Ishikawa (cell line): ENCODE measurements around the gene SPOP.

Source experiments
- CEBPB ChIP-seq: IDR thresholded peaks from 2 replicates; pipeline ENCODE4 v1.6.1; 2012
- CREB1 ChIP-seq: IDR thresholded peaks from 2 replicates; pipeline ENCODE4 v1.6.1; 2012; ENCODE audit warnings: low read depth
- EGR1 ChIP-seq: IDR thresholded peaks from 2 replicates; pipeline ENCODE4 v1.6.1; 2012
- EP300 ChIP-seq: IDR thresholded peaks from 2 replicates; pipeline ENCODE4 v1.6.1; 2012; ENCODE audit warnings: borderline replicate concordance
- FOXM1 ChIP-seq: IDR thresholded peaks from 2 replicates; pipeline ENCODE4 v1.6.1; 2012; ENCODE audit warnings: low read depth, borderline replicate concordance
- MAX ChIP-seq: IDR thresholded peaks from 2 replicates; pipeline ENCODE4 v1.6.1; 2012
- NFIC ChIP-seq: IDR thresholded peaks from 2 replicates; pipeline ENCODE4 v1.6.1; 2012
- RAD21 ChIP-seq: IDR thresholded peaks from 2 replicates; pipeline ENCODE4 v1.6.1; 2012; ENCODE audit warnings: low read depth
- REST ChIP-seq: IDR thresholded peaks from 2 replicates; pipeline ENCODE4 v1.6.1; 2012; ENCODE audit warnings: low read depth, mild to moderate bottlenecking
- TAF1 ChIP-seq: IDR thresholded peaks from 2 replicates; pipeline ENCODE4 v1.6.1; 2012; ENCODE audit warnings: low read depth, mild to moderate bottlenecking
- TCF12 ChIP-seq: IDR thresholded peaks from 2 replicates; pipeline ENCODE4 v1.6.1; 2012; ENCODE audit warnings: low read depth
- TEAD4 ChIP-seq: IDR thresholded peaks from 2 replicates; pipeline ENCODE4 v1.6.1; 2012
- USF1 ChIP-seq: IDR thresholded peaks from 2 replicates; pipeline ENCODE4 v1.6.1; 2012
- YY1 ChIP-seq: IDR thresholded peaks from 2 replicates; pipeline ENCODE4 v1.6.1; 2012; ENCODE audit warnings: low read depth
- ZBTB7A ChIP-seq: IDR thresholded peaks from 2 replicates; pipeline ENCODE4 v1.6.1; 2012; ENCODE audit warnings: low read depth

SPOP gene

GRCh38 chr17:49572806-49573420 is 105.0 kb downstream of the SPOP start:
- TF ChIP-seq REST (no peak), TCF12 (no peak), ZBTB7A (no peak), TAF1 (no peak), CREB1 (no peak), TEAD4 (no peak), FOXM1 (no peak), RAD21 (no peak), YY1 (no peak), EP300 (no peak), USF1 (no peak), CEBPB (no peak), EGR1 (no peak), NFIC (no peak), MAX (no peak)

GRCh38 chr17:49572226-49572625 is 105.7 kb downstream of the SPOP start:
- no peak for TF ChIP-seq EGR1
- no peak for TF ChIP-seq REST
- TF ChIP-seq FOXM1 = no peak
- no peak for TF ChIP-seq TCF12
- no peak for TF ChIP-seq MAX
- no peak for TF ChIP-seq CREB1
- TF ChIP-seq TAF1 = no peak
- TF ChIP-seq NFIC = no peak
- TF ChIP-seq ZBTB7A = no peak
- no peak for TF ChIP-seq TEAD4
- TF ChIP-seq YY1 = no peak
- TF ChIP-seq CEBPB = no peak
- no peak for TF ChIP-seq RAD21
- TF ChIP-seq USF1 = no peak
- no peak for TF ChIP-seq EP300

- TF ChIP-seq CEBPB = no peak
- no peak for TF ChIP-seq TEAD4
Measured at GRCh38 chr17:49571764-49572163, 106.1 kb downstream of the SPOP start.

DNA sequence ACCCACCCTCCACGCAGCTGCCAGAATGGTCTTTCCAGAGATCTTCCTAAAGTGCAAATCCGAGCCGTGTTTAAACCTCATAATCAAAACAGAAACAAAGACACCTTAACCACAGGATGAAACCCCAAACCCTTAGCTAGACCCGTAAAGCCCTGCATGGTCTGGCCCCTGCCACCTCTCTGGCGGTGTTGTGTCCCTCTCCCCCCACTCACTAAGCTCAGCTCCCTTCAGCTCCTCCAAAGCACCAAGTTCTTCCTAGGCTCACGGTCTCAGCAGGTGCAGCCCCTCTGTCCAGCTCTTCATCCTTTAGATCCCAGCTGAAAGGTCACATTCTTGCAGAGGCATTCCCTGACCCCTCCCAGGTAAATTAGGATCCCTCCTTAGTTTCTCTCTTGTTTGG is 106.6 kb downstream of the SPOP start:
- TF ChIP-seq USF1 = no peak
- no peak for TF ChIP-seq TAF1
- no peak for TF ChIP-seq CREB1
- TF ChIP-seq EGR1 = no peak
- no peak for TF ChIP-seq TEAD4
- TF ChIP-seq RAD21 = no peak
- no peak for TF ChIP-seq MAX
- no peak for TF ChIP-seq FOXM1
- no peak for TF ChIP-seq YY1
- no peak for TF ChIP-seq ZBTB7A
- no peak for TF ChIP-seq TCF12
- TF ChIP-seq EP300 = no peak
- no peak for TF ChIP-seq NFIC
- TF ChIP-seq CEBPB = no peak
- TF ChIP-seq REST = no peak
